Endothelial cell (in vitro differentiated cells): ENCODE results near the gene AGO3. TPM values are rescaled to one million over a fixed set of nuclear protein-coding genes. Genes with fewer than 3 reads are reported as not detected.

Experiments used
- DNase-seq: peaks from one replicate; pipeline ENCODE4 v3.0.0; 2021; ENCODE audit warnings: low spot score
- H3K27ac Mint-ChIP-seq: one replicate; pipeline ENCODE4 v1.8.0; 2021; ENCODE audit warnings: mixed read lengths, inconsistent platforms; ENCODE audit not compliant: unreplicated experiment
- H3K27me3 Mint-ChIP-seq: one replicate; pipeline ENCODE4 v1.8.0; 2021; ENCODE audit warnings: mild to moderate bottlenecking, moderate library complexity, mixed read lengths, inconsistent platforms; ENCODE audit not compliant: unreplicated experiment
- H3K36me3 Mint-ChIP-seq: one replicate; pipeline ENCODE4 v1.8.0; 2021; ENCODE audit warnings: mild to moderate bottlenecking, low read depth, mixed read lengths, inconsistent platforms; ENCODE audit not compliant: unreplicated experiment
- H3K4me1 Mint-ChIP-seq: one replicate; pipeline ENCODE4 v1.8.0; 2021; ENCODE audit warnings: mild to moderate bottlenecking, mixed read lengths, inconsistent platforms; ENCODE audit not compliant: unreplicated experiment
- H3K4me3 Mint-ChIP-seq: one replicate; pipeline ENCODE4 v1.8.0; 2021; ENCODE audit warnings: mild to moderate bottlenecking, mixed read lengths, inconsistent platforms; ENCODE audit not compliant: unreplicated experiment
- H3K9me3 Mint-ChIP-seq: one replicate; pipeline ENCODE4 v1.8.0; 2021; ENCODE audit warnings: mixed read lengths, inconsistent platforms; ENCODE audit not compliant: unreplicated experiment
- total RNA-seq: library from RNA; stranded (reverse); fragmentation: NEBNext Ultra II Directional; extraction: Animal tissue kit (Norgen Biotek cat#: 25700); gene quantifications from one replicate; pipeline ENCODE4 v1.2.1, GENCODE V29; 2021; ENCODE audit not compliant: unreplicated experiment
- TF ChIP-seq, protein P1 (sequence below): fragments of 200-600 bp; sonication (generic); IDR thresholded peaks from one replicate; pipeline ENCODE4 v1.5.0; 2021; ENCODE audit warnings: antibody characterized with exemption; ENCODE audit not compliant: unreplicated experiment

Gene AGO3
- total RNA-seq, 1 donor from 2014 or later, result 25.9 TPM

DNA sequence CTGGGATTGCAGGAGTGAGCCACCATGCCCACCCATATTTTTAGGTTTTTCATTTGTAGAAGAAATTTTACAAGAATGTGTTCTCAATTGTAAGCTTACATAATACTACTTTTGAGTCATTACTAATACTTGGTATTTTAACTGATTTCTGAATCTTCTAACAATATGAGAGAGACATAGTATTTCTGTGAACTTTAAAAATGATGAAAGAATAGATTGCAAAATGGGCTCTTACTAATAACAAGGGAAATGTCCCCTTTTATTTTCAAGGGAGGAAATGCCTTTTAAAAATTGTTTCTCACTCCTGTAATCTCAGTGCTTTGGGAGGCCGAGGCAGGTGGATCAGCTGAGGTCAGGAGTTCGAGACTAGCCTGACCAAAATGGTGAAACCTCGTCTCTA lies 5.9 kb downstream of the AGO3 start:
- H3K9me3 Mint-ChIP-seq, result no peaks in the 10 kb centered on the region
- H3K27ac Mint-ChIP-seq, result no peak overlapping the region
- H3K27me3 Mint-ChIP-seq, result no peaks in the 10 kb centered on the region
- TF ChIP-seq, protein P1, sequence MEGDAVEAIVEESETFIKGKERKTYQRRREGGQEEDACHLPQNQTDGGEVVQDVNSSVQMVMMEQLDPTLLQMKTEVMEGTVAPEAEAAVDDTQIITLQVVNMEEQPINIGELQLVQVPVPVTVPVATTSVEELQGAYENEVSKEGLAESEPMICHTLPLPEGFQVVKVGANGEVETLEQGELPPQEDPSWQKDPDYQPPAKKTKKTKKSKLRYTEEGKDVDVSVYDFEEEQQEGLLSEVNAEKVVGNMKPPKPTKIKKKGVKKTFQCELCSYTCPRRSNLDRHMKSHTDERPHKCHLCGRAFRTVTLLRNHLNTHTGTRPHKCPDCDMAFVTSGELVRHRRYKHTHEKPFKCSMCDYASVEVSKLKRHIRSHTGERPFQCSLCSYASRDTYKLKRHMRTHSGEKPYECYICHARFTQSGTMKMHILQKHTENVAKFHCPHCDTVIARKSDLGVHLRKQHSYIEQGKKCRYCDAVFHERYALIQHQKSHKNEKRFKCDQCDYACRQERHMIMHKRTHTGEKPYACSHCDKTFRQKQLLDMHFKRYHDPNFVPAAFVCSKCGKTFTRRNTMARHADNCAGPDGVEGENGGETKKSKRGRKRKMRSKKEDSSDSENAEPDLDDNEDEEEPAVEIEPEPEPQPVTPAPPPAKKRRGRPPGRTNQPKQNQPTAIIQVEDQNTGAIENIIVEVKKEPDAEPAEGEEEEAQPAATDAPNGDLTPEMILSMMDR, result no peak
- H3K36me3 Mint-ChIP-seq, result no peaks in the 10 kb centered on the region
- peaks cover 14% of the 10 kb centered on the region for H3K4me1 Mint-ChIP-seq
- H3K4me3 Mint-ChIP-seq, result no peak overlapping the region
- no peak for DNase-seq

DNA sequence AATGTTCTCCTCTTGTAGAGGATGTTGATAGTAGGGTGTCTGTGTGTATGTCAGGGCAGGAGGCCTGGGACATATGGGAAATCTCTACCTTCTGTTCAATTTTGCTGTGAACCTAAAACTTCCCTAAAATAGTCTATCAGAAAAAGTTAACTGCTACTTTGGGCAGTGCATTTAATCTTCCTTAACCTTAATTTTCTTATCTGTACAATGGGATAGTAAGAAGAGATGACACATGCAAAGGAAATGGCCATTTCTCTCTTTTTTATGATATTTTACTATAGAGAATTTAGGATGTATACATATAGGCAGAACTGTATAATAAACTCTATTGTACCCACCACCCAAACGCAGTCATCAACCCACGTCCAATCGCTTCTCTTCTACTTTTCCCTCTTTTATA lies 8.6 kb downstream of the AGO3 start:
- Mint-ChIP-seq H3K4me1 (peaks cover 3% of the 10 kb centered on the region), H3K4me3 (no peak overlapping the region), H3K9me3 (no peaks in the 10 kb centered on the region), H3K36me3 (no peaks in the 10 kb centered on the region), H3K27me3 (no peaks in the 10 kb centered on the region), H3K27ac (no peak overlapping the region)
- no peak for DNase-seq
- TF ChIP-seq, protein P1, result no peak

DNA sequence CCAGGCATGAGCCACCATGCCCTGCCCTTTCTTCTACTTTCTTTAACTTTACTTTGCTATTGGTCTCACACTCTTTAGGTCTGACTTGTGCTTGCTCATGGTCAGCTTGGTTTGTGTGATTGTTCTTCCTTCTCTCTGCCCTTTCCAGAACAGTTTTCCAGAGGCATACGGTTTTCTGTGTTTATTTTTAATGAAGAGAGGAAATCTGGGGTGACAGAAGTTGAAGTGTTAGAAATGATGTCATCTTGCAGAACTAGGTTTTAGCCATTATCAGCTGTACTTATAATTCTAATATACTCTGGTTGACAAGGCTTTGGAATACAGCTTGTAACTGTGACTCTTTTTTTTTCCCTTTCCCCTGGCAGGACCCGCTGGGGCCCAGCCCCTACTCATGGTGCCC lies 14.4 kb downstream of the AGO3 start:
- no peaks in the 10 kb centered on the region for H3K9me3 Mint-ChIP-seq
- no peak for DNase-seq
- H3K4me1 Mint-ChIP-seq, result peaks cover 6% of the 10 kb centered on the region
- H3K4me3 Mint-ChIP-seq, result no peak overlapping the region
- no peaks in the 10 kb centered on the region for H3K27me3 Mint-ChIP-seq
- H3K27ac Mint-ChIP-seq, result no peak overlapping the region
- no peaks in the 10 kb centered on the region for H3K36me3 Mint-ChIP-seq
- TF ChIP-seq, protein P1, result no peak

DNA sequence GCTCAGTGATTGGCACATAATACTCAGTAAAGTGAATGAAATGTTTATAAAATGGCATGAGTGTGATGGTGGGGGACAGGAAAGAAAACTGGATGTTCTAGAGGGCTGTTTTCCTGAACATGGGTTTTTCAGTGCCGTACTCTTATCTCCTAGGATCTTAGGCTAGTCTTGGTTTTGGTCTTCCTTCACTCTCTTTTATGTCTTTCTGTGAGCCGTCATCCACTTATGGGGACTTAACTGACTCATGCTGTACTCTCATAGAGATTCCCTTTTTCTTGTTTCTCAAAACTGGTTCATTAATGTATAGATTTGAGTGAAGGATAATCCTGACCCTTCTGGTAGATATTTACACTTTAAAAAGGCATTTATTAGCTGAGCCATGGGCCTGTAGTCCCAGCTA lies 16.6 kb downstream of the AGO3 start:
- DNase-seq, result no peak
- Mint-ChIP-seq H3K36me3 (no peaks in the 10 kb centered on the region), H3K27ac (no peak overlapping the region), H3K27me3 (no peaks in the 10 kb centered on the region), H3K9me3 (no peaks in the 10 kb centered on the region), H3K4me3 (no peak overlapping the region), H3K4me1 (peaks cover 6% of the 10 kb centered on the region)
- TF ChIP-seq, protein P1, result no peak

DNA sequence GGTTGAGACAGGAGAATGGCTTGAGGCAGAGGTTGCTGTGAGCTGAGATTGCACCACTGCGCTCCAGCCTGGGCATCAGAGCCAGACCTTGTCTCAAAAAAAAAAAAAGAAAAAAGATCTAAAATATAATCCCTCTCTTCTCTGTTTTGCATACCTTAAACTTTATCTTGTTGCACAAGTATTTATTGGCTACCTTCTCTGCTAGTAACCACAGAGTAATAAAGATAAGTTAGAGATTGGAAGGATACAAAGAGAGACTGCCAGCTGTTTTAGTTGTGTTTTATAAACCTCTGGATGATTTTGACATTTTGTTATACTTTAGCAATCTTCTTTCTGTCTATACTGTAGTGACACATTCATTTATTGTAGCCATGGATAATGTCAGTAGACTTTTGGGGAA lies 27.7 kb downstream of the AGO3 start:
- no peak overlapping the region for H3K27ac Mint-ChIP-seq
- TF ChIP-seq, protein P1, result no peak
- H3K9me3 Mint-ChIP-seq, result no peaks in the 10 kb centered on the region
- no peak for DNase-seq
- H3K4me3 Mint-ChIP-seq, result no peak overlapping the region
- H3K36me3 Mint-ChIP-seq, result peaks cover 4% of the 10 kb centered on the region
- H3K4me1 Mint-ChIP-seq, result no peaks in the 10 kb centered on the region
- H3K27me3 Mint-ChIP-seq, result no peaks in the 10 kb centered on the region
